GM12865 (cell line): ENCODE results near the gene ASTN2.
A peak's percentile ranks its signal among the peaks of the same experiment; 100 is the strongest.

Experiments
- DNase-seq: peaks from one replicate; pipeline ENCODE4 v3.0.0; 2010; ENCODE audit warnings: low read depth
- H3K4me3 ChIP-seq: 2 replicates; pipeline ENCODE4 v1.5.1; 2011; ENCODE audit warnings: mild to moderate bottlenecking, low read depth, low read length, control low read depth
- TF ChIP-seq, protein P1 (sequence below): IDR thresholded peaks from 2 replicates; pipeline ENCODE4 v1.5.1; 2011; ENCODE audit warnings: low read length, control low read depth, low read depth, inconsistent platforms; ENCODE audit not compliant: insufficient read depth; ENCODE audit errors: missing control alignments

ASTN2 gene

DNA sequence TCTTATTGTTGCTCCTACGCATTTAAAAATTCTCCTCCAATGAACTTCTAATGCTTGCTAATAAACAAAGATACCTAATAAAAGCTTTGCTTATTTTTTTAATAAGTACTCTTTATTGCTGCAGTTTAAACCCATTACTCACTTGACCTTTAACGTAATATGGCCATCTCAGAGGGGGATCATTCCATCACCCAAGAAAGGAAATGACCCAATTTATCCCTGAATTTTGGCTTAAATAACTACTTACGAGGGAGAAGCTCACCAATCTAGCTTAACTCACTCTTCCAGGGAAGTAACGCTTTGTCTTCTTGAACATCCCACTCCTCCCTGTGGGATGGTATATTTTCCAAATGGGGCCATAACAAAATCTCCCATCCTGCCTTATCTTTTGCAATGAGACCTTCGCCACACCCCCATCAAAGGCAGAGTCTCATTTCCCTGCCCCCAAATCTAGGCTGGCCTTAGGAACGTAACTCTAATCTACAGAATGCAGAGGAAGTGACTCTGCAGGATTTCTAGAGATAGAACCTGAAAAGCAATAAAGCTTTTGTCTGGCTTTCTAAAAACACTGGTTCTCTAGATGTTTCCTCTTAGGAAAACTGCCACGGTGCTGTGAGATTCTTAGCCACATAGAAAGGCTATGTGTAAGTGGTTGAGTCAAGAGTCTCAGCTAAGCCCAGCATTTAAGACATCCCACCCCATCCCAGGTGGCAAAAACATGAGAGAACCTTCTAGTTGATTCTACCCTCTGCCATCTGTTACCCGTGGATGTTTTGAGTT, 310.0 kb downstream of the ASTN2 start:
- no peak overlapping the region for H3K4me3 ChIP-seq
- TF ChIP-seq, protein P1, sequence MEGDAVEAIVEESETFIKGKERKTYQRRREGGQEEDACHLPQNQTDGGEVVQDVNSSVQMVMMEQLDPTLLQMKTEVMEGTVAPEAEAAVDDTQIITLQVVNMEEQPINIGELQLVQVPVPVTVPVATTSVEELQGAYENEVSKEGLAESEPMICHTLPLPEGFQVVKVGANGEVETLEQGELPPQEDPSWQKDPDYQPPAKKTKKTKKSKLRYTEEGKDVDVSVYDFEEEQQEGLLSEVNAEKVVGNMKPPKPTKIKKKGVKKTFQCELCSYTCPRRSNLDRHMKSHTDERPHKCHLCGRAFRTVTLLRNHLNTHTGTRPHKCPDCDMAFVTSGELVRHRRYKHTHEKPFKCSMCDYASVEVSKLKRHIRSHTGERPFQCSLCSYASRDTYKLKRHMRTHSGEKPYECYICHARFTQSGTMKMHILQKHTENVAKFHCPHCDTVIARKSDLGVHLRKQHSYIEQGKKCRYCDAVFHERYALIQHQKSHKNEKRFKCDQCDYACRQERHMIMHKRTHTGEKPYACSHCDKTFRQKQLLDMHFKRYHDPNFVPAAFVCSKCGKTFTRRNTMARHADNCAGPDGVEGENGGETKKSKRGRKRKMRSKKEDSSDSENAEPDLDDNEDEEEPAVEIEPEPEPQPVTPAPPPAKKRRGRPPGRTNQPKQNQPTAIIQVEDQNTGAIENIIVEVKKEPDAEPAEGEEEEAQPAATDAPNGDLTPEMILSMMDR = no peak
- DNase-seq = no peak

DNA sequence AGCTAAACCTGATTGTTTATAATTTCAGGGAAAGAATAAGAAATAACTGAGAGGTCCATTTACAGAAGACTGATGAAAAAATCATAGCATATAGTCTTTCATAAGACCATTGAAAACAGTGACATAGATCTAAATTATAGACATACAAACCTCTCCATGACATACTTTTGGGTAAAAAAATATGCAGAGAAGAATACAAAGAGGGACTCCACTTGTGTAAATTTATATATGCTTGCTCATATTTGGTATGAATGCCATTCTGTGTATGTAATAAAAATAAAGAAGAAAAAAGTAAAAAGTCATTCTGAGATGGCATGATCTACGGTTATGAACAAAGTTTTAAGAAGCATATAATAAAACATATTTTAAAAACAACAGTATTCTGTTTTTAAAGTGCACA, 310.7 kb downstream of the ASTN2 start:
- TF ChIP-seq, protein P1 = no peak
- DNase-seq = no peak
- H3K4me3 ChIP-seq = no peak overlapping the region

DNA sequence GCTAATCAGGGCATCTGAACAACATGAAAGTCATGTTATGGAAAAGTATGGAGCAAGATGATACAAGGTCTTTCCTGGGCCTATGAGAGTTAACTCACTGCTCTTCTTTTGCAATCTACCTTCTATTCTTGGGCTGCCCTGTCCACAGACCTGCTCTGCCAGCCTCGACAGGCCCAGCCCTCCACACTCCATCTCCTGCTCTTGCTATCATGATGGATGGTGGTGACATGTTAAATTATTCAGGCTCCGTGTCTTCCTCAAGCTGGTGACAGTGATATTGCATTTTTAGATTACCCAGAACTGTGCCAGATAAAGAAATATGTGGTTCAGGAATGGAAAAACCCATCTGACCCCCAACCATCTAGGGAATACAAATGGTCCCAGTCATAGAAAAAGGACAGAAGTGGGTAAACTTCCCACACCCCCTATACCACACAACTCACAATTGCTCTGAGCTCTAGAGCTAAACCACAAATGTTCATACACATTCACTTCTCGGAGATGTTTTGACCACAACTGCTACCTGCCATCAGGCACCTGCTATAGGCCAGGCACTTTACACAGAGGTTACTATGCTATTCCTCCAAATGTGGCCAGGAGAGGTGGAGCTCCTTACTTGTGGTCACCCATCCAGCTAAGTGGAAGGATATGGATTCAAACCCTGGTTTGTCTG, 311.3 kb downstream of the ASTN2 start:
- no peak overlapping the region for H3K4me3 ChIP-seq
- TF ChIP-seq, protein P1 = no peak
- DNase-seq = peak; percentile 31

DNA sequence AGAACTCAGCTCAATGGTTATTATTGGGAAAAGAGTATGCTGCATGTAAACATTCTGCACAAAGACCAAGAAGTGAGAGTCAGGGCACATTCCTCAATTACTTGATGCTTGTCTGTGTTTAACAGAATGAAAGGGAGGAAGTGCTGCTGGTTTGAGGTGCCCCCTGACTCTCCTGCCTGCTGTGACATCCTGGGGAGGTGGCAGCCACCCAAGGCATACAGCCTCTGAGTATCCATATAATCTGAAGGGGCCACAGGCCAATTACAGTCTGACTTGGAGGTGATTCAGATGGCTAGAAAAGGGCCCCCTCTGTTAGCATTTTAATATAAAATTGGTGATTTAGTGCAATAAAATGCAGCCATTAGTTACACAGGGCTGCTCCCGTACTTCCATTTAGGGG, 313.8 kb downstream of the ASTN2 start:
- TF ChIP-seq, protein P1 = no peak
- DNase-seq = no peak
- no peak overlapping the region for H3K4me3 ChIP-seq

DNA sequence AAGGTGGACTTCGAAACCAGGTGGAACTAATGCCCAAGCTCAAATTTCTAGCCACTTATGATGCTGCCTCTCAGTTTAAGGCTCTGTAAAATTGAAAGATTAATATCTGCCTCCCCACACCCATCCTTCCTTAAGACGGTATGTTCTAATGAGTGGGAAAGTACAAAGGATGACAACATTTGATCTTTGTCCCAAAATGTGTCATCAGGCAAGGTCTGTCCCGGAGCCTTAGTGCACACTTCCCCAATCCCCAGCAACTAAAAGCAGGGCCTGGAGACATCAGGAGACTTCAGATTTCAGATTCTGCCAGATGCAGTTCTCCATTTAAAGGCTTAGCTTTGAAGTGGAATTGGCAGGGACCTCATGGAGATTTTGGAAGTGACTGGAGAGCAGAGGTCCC, 316.5 kb downstream of the ASTN2 start:
- TF ChIP-seq, protein P1 = no peak
- no peak overlapping the region for H3K4me3 ChIP-seq
- DNase-seq = no peak

DNA sequence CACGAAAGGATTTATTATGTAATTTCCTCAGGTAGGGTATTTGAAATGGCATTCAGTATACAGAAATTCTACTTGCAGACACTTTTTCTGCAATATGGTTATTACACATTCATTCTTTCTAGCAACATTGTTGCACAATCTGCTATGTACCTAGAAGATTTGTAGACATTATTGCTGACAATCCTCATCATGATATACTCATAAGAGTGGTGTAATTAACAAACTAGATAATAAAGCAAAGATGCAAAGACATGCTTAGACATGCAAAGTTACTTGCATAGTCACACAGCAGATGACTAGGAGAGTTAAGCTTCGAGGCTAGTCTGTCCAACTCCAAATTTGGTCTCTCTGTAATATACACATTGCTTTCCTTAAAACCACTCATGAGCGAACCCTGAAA, 317.1 kb downstream of the ASTN2 start:
- TF ChIP-seq, protein P1 = no peak
- DNase-seq = no peak

More for the DNA sequence above, 317.1 kb downstream of the ASTN2 start:
- H3K4me3 ChIP-seq = no peak overlapping the region
